ENCODE results near the gene SNCB. TPM values are rescaled to one million over a fixed set of nuclear protein-coding genes. Genes with fewer than 3 reads are reported as not detected.
"Not testable (repeated sequence)": the region's sequence is repeated elsewhere in the genome, so short reads cannot be mapped to it uniquely, and the experiment has no call there.

The SNCB gene
- total RNA-seq, 1 experiment from 2014 or later, result 4.7 TPM

DNA sequence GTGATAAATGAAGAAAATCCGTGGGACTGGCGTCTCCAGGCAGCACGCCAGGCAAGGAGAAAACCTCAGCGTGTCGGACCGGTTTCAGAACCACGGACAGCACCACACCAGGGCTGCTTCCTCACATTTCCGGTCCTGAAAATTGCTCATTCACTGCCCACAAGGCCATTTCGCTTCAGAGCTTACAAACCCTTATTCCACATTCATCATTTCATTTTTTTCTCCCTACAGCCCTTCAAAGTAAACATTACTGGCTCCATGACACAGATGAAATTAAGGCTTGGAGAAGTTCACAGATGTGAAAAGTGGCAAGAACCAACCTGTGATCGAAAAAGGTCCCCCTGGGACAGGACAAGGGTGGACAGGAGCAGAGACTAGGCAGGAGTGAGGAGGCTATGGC, 18.9 kb downstream of the SNCB start:
- Histone ChIP-seq H3K27me3 (ENCODE audit: control insufficient read depth, insufficient read depth, low read length) (peaks cover 8% of the 10 kb centered on the region), H3K36me3 (replicated peaks; ENCODE audit: control insufficient read depth, insufficient read depth, low read length) (no peaks in the 10 kb centered on the region), H3K4me3 (ENCODE audit: insufficient read depth, low read depth, low read length) (no peak overlapping the region)
- DNase-seq, result peak; percentile 80

DNA sequence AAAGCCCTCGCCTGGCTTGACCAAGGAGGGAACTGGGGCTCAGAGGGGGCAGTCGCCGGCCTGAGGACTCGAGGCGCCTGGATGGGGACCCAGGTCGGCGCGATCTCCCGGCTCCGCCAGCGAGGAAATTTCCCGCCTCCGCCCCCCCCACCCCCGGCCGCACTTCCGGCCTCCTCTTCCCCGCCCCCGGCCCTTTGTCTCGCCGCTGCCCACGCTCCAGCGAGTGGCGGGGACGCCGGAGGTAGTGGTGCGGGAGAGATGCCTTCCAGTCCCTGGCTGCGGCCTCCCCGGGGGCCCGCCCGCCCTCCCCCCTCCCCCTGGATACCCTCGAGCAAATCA, 19.9 kb downstream of the SNCB start:
- Histone ChIP-seq H3K27me3 (ENCODE audit: control insufficient read depth, insufficient read depth, low read length) (peaks cover 6% of the 10 kb centered on the region), H3K36me3 (replicated peaks; ENCODE audit: control insufficient read depth, insufficient read depth, low read length) (no peaks in the 10 kb centered on the region), H3K4me3 (ENCODE audit: insufficient read depth, low read depth, low read length) (peak overlapping the region; percentile 73)
- no peak for DNase-seq

DNA sequence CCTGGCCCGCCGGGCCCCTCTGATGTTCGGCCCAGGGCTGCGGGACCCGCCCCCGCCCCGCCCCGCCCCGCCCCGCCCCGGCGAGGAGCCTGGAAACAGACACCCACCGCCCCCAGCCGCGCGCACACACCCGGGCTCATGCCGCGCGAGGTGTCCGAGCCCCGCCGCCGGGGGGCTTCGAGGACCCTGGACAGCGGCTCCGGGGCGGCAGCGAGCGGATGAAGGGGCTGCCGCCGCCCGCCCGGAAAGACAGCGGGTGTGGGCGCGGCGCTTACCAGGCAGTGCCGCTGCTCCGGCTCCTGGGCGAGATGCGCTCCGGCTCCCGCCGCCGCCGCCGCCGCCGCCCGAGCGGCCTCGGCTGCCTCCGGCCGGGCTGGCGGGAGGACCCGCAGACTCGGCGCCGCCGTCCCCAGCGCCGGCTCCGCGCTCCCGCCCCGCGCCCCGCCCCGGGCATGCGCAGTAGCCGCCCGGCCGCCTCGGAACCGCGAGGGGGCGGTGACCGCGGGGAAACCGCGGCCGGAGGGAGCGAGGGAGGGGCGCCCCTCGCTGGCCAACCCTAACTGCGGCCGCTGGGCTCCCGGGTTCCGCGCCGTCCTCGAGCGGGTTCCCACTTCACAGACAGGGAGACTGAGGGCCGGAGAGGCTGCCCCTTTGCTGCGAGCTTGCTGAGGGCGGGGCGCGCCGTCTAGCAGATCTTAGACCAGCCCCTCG, 20.5 kb downstream of the SNCB start, which contains the start of gene GPRIN1:
TSS of gene GPRIN1 (minus strand) at position 433 of the 711 bp plus-strand sequence. CDS start 10,322 bp downstream, outside the sequence.
- peak within 1 kb of the TSS; percentile 73 for H3K4me3 ChIP-seq (ENCODE audit: insufficient read depth, low read depth, low read length)
- H3K27me3 ChIP-seq (ENCODE audit: control insufficient read depth, insufficient read depth, low read length), result peaks cover 6% of the 10 kb centered on the region
- DNase-seq, result peak; percentile 99
- H3K36me3 ChIP-seq (replicated peaks; ENCODE audit: control insufficient read depth, insufficient read depth, low read length), result no peaks in the 10 kb centered on the region

DNA sequence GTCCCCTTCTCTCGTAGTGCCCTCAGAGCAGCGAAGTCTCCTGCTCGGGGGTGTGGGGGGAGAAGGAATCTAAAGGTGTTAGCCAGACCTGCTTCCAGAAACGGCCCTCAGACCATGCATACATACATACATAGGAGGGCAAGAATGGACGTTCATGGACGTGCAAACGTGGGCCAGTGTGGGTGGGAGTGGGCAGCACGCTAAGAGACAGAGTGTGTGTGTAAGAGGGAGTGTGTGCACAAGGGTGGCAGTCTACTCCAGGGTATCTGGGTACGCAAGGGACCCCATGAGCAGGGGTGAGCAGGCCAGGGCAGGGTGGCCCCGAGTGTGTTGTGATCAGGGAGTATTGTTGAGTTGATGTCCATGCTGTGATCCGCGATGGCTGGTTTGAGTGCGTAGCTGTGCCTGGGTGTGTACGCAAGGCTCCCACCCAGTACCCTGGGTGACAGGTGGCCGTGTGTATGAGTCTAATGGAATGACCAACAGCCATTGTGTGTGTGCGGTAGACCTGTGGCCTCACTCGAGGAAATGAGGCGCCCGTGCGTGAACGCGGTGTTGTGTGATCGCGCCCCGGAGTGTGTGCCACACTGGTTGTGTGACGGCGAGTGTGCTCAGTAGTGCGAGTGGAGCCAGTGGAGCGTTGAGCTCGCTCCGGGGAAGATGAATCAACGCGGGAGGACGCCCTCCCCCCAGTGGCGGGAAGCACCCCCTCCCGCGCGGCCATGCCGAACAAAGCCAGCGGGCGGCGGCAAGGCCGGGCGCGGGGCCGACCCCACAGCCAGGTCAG, 21.2 kb downstream of the SNCB start:
- DNase-seq, result no peak
- peaks cover 6% of the 10 kb centered on the region for H3K27me3 ChIP-seq (ENCODE audit: control insufficient read depth, insufficient read depth, low read length)
- no peaks in the 10 kb centered on the region for H3K36me3 ChIP-seq (replicated peaks; ENCODE audit: control insufficient read depth, insufficient read depth, low read length)
- peak overlapping the region; percentile 73 for H3K4me3 ChIP-seq (ENCODE audit: insufficient read depth, low read depth, low read length)

DNA sequence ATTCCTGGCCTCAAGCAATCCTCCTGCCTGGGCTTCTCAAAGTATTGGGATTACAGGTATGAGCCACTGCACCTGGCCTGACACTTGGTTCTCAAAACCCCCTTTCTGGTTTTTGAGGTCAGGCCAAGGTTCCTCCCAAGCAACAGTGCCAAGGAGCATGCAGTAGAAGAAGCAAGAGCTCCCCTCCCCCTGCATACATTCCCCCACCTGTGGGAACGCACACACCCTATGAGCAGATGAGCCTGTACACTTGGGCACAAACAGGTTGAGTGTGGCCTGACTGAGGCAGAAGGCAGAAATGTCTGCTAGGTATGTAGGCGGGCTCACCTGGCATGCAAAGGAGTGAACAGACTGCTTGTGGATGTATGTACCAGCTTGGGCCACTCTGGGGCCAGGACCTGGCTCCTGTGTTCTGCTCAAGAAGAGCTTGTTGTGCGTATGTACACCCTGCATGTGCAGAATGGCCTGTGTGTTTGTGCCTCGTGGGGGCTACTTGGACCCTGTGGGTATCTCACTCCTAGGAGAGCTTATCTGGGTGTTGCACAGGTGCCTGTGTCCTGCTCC, 22.1 kb downstream of the SNCB start:
- DNase-seq, result no peak
- Histone ChIP-seq H3K4me3 (ENCODE audit: insufficient read depth, low read depth, low read length) (no peak overlapping the region), H3K27me3 (ENCODE audit: control insufficient read depth, insufficient read depth, low read length) (peaks cover 6% of the 10 kb centered on the region), H3K36me3 (replicated peaks; ENCODE audit: control insufficient read depth, insufficient read depth, low read length) (no peaks in the 10 kb centered on the region)

DNA sequence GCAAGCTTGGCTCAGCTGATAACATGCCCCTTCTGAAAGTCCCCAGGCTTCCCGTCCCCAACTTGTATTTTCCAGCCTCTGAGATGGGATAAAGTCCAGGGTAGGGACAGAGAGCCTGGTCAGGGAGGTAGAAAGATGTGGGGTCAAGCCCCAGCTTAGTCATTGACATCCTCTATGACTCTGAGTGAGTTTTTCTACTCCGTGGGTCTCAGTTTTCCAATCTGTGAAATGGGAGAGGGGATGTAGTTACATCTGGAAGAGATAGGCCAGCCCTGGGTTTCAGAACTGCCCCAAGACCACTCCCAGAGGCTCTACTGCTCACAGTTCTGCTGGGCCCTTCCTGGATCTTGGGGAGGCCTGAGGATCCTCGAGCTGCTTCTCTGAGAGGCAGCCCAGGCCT, 23.5 kb downstream of the SNCB start:
- Histone ChIP-seq H3K27me3 (ENCODE audit: control insufficient read depth, insufficient read depth, low read length) (peaks cover 6% of the 10 kb centered on the region), H3K4me3 (ENCODE audit: insufficient read depth, low read depth, low read length) (no peak overlapping the region)
- no peak for DNase-seq

DNA sequence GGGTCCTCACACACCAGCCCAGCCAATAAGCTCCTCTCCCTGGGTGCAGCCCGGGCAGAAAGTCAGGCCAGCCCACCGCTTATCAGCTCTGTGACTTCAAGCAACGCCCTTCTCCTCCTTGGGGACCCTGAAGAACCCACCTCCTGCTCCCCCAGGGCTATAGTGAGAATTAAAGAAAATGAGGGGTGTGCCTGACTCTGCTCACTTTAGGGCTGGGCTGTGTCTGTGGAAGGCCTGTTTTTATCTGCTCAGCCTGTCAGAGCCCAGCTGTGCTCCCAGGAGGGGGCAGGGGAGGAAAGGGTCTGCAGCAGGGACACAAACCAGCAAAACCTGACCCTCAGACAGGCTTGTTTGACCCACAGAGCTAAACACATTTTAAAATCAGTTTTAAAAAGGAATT, 24.3 kb downstream of the SNCB start:
- no peak for DNase-seq
- Histone ChIP-seq H3K4me3 (ENCODE audit: insufficient read depth, low read depth, low read length) (no peak overlapping the region), H3K27me3 (ENCODE audit: control insufficient read depth, insufficient read depth, low read length) (peaks cover 6% of the 10 kb centered on the region), H3K36me3 (replicated peaks; ENCODE audit: control insufficient read depth, insufficient read depth, low read length) (no peaks in the 10 kb centered on the region)

More for the DNA sequence above, 23.5 kb downstream of the SNCB start:
- no peaks in the 10 kb centered on the region for H3K36me3 ChIP-seq (replicated peaks; ENCODE audit: control insufficient read depth, insufficient read depth, low read length)

DNA sequence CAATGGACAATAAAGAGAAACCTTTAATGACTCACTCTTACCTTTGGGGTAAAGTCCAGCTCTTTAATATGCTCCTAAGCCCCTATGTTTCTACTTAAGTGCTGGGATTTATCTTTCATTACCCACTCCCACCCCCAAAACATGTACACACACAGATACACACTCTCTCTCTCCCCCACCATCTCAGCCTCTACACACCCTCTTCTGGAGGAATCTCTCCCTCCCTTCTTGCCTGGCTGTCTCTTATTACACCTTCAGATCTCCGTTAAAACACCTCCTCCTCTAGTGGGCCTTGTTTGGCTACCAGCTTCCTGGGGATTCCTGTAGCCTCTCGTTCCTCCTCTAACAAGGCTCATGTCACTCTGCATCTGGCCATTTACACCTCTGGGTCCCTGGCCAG, 27.2 kb downstream of the SNCB start:
- H3K27me3 ChIP-seq (ENCODE audit: control insufficient read depth, insufficient read depth, low read length), result no peaks in the 10 kb centered on the region
- no peak overlapping the region for H3K4me3 ChIP-seq (ENCODE audit: insufficient read depth, low read depth, low read length)
- DNase-seq, result no peak
- no peaks in the 10 kb centered on the region; the same call in 1 of the 2 replicates for H3K36me3 ChIP-seq (replicated peaks; ENCODE audit: control insufficient read depth, insufficient read depth, low read length)

DNA sequence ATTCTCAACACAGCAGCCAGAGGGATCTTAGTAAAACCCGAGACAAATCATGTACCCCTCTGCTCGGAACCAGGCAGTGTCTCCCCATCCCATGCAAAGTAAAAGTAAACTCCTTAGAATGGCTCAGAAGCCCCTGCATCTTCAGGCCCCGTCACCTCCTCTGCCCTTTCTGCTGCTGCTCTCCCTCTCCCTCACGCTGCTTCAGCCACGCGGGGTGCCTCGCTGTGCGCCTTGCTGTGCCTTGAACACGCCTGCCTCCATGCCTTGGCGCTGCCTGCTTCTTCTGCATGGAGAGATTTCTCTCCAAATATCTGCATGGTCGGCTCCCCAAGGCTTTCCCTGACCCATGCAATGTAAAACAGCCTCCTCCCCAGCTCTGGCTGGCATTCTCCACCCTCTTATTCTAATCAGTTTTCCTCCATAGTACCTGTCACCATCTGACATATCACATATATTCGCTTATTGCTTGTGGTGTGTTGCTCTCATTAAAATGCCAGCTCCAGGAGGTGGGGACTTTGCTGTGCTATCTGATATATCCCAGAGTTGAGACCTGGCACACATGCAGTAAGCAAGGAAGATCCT, 28.3 kb downstream of the SNCB start:
- DNase-seq, result no peak
- Histone ChIP-seq H3K27me3 (ENCODE audit: control insufficient read depth, insufficient read depth, low read length) (no peaks in the 10 kb centered on the region), H3K36me3 (replicated peaks; ENCODE audit: control insufficient read depth, insufficient read depth, low read length) (no peaks in the 10 kb centered on the region; the same call in 1 of the 2 replicates), H3K4me3 (ENCODE audit: insufficient read depth, low read depth, low read length) (no peak overlapping the region)

DNA sequence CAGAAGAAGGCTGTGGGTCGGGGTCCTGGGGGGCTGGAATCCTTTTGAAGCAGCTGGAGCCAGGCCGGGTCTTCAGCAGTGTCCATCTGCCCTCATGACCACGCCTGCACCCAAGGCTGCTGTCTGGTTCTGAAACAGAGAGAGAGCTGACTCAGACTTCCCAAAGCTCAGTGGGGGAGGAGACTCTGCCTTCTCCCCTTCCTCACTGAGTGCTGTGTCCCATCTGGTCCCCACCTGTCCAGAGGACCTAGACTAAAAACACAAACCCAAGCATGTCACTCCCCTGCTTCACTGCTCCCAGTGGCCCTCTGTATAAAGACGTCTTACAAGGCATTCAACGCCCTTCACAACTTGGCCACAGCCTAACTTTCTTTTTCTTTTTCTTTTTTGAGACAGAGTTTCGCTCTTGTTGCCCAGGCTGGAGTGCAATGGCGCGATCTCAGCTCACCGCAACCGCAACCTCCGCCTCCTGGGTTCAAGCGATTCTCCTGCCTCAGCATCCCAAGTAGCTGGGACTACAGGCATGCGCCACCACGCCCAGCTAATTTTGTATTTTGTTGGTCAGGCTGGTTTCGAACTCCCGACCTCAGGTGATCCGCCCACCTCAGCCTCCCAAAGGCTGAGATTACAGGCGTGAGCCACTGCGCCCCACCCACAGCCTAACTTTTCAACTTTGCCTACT, 30.4 kb downstream of the SNCB start:
- H3K27me3 ChIP-seq (ENCODE audit: control insufficient read depth, insufficient read depth, low read length); DNase-seq; H3K36me3 ChIP-seq (replicated peaks; ENCODE audit: control insufficient read depth, insufficient read depth, low read length); H3K4me3 ChIP-seq (ENCODE audit: insufficient read depth, low read depth, low read length): not testable (repeated sequence)

DNA sequence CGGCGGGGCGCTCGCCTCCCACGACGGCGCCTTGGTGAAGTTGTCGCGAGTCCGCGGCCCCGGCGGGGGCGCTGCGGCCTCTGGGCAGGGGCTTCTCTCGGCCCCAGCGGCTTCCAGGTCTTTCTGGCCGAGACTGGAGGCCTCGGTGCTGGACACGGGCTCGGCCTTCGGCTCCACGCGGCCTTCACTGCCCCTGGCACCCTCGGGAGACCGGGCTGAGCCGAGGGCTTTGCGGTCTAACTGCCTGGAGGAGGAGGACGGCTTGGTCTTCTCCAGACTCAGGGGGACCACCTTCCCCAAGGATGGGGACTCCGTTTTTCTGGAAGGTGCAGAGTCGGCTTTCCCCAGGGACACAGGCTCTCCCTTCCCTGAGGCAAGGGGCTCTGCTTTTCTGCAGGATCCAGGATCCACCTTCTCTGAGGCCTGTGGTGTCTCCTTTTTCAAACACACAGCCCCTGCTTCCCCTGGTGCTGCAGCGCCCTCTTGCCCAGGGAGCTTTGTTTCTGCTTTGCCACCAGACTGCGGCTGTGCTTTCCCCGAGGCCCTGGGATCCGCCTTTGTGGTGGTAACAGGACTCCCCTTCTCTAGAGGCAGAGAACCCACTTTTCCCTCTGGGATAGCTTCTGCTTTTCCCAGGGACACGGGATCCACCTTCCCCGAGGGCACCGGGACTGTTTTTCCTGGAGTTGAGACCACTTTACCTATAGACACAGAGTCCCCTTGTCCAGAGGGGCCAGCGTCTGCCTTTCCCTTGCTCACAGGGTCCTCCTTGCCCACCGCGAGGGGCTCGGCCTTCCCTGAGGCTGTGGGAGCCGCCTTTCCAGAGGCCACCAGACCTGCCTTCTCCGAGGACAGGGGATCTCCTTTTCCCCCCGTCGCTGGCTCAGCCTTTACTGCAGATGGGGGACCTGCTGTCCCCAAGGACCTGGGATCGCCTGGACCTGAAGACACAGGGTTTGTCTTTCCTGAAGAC, 32.6 kb downstream of the SNCB start:
- Histone ChIP-seq H3K4me3 (ENCODE audit: insufficient read depth, low read depth, low read length) (no peak overlapping the region), H3K27me3 (ENCODE audit: control insufficient read depth, insufficient read depth, low read length) (no peaks in the 10 kb centered on the region), H3K36me3 (replicated peaks; ENCODE audit: control insufficient read depth, insufficient read depth, low read length) (no peaks in the 10 kb centered on the region; the same call in 1 of the 2 replicates)
- DNase-seq, result peak; percentile 74

DNA sequence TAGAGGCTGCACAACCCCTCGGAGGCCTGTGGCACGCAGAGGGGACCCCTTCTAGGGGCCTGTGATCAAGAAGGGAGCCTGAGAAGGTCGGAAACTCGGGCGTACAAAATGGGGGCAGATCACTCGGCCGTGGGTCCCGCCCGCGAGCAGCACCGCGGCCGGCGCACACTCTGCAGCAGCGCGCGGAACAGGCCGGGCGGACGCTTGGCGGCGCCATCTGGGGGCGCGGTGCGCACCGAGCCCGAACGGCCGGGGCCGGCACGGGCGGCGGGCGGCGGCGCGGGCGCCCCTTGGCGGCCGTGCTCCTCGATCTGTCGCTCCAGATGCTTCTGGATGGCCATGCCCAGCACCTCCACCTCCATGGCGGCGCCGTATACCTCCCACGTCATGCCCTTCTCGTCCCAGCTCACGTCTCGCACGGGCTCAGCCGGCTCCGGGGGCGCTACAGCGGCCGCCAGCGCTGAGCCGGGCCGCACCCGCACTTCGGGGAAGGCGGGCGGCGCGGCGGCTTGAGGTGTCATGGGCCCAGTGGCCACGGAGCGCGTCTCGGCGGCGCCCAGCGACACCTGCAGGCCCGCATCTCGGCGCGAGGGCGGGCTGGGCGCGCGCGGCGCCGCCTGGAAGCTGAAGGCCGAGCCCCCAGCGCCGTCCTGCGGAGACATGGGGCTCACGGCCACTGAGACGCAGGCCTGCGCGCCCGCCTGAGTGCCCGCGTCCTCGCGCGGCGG, 33.5 kb downstream of the SNCB start:
- no peaks in the 10 kb centered on the region for H3K27me3 ChIP-seq (ENCODE audit: control insufficient read depth, insufficient read depth, low read length)
- no peak overlapping the region for H3K4me3 ChIP-seq (ENCODE audit: insufficient read depth, low read depth, low read length)
- DNase-seq, result peak; percentile 91

More for the DNA sequence above, 33.5 kb downstream of the SNCB start:
- H3K36me3 ChIP-seq (replicated peaks; ENCODE audit: control insufficient read depth, insufficient read depth, low read length), result no peaks in the 10 kb centered on the region; the same call in 1 of the 2 replicates
